AG04449 (cell line): ENCODE results near the gene UBE2F.
"Not testable (repeated sequence)": the region's sequence is repeated elsewhere in the genome, so short reads cannot be mapped to it uniquely, and the experiment has no call there.

ENCODE experiments used
- CTCF ChIA-PET: fragments of 350-600 bp; formaldehyde crosslinking; extraction: SDS; loops from one replicate; lab custom pipeline; 2021; ENCODE audit warnings: antibody characterized with exemption; lab: Yijun Ruan, JAX
- POLR2A ChIA-PET: fragments of 400-600, 350-600 bp; formaldehyde crosslinking; extraction: SDS; loops from one replicate; lab custom pipeline; 2020; ENCODE audit warnings: antibody characterized with exemption, inconsistent platforms; lab: Yijun Ruan, JAX
- DNase-seq: peaks from one replicate; pipeline ENCODE4 v3.0.0-alpha.2; 2010; ENCODE audit warnings: low read depth, low spot score
- H3K4me3 ChIP-seq: 2 replicates; pipeline ENCODE4 v1.5.1; 2011; ENCODE audit warnings: low read depth, mild to moderate bottlenecking, control low read depth, low read length
- TF ChIP-seq, protein P1 (sequence below): IDR thresholded peaks from one replicate; pipeline ENCODE4 v1.5.1; 2011; ENCODE audit warnings: mild to moderate bottlenecking, moderate library complexity, low read length, control low read depth, inconsistent platforms; ENCODE audit not compliant: insufficient read depth; ENCODE audit errors: missing control alignments

The UBE2F gene

DNA sequence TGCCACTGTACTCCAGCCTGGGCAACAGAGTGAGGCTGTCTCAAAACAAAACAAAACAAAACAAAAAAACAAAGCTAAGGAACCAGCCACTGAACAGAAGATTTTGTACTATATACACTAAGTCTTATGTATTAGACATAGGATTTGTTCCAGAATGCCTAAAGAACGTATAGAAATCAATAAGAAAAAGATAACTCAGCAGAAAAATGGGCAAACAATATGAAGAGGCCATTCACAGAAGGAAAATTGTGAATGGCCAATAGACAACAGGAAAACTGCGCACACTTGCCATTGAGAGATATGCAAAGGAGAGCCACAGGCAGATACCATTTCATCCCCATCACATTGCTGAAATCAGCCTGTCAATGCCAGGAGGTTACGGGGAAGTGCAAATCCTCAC is 14.9 kb upstream of the UBE2F start:
- CTCF ChIA-PET = no interaction called here
- no peak overlapping the region for H3K4me3 ChIP-seq
- TF ChIP-seq, protein P1, sequence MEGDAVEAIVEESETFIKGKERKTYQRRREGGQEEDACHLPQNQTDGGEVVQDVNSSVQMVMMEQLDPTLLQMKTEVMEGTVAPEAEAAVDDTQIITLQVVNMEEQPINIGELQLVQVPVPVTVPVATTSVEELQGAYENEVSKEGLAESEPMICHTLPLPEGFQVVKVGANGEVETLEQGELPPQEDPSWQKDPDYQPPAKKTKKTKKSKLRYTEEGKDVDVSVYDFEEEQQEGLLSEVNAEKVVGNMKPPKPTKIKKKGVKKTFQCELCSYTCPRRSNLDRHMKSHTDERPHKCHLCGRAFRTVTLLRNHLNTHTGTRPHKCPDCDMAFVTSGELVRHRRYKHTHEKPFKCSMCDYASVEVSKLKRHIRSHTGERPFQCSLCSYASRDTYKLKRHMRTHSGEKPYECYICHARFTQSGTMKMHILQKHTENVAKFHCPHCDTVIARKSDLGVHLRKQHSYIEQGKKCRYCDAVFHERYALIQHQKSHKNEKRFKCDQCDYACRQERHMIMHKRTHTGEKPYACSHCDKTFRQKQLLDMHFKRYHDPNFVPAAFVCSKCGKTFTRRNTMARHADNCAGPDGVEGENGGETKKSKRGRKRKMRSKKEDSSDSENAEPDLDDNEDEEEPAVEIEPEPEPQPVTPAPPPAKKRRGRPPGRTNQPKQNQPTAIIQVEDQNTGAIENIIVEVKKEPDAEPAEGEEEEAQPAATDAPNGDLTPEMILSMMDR = no peak
- DNase-seq = no peak
- POLR2A ChIA-PET = interaction anchor here (0.9 kb wide), 1 partner anchor 18 kb away, joined by 3 read pairs; no protein-coding TSS in a partner anchor

GRCh38 chr2:237952851-237953250 is 14.0 kb upstream of the UBE2F start:
- TF ChIP-seq, protein P1 = no peak
- CTCF ChIA-PET = interaction anchor here (0.9 kb wide), 1 partner anchor 13 kb away, joined by 3 read pairs; no protein-coding TSS in a partner anchor
- no peak for DNase-seq
- POLR2A ChIA-PET = no interaction called here
- no peak overlapping the region for H3K4me3 ChIP-seq

DNA sequence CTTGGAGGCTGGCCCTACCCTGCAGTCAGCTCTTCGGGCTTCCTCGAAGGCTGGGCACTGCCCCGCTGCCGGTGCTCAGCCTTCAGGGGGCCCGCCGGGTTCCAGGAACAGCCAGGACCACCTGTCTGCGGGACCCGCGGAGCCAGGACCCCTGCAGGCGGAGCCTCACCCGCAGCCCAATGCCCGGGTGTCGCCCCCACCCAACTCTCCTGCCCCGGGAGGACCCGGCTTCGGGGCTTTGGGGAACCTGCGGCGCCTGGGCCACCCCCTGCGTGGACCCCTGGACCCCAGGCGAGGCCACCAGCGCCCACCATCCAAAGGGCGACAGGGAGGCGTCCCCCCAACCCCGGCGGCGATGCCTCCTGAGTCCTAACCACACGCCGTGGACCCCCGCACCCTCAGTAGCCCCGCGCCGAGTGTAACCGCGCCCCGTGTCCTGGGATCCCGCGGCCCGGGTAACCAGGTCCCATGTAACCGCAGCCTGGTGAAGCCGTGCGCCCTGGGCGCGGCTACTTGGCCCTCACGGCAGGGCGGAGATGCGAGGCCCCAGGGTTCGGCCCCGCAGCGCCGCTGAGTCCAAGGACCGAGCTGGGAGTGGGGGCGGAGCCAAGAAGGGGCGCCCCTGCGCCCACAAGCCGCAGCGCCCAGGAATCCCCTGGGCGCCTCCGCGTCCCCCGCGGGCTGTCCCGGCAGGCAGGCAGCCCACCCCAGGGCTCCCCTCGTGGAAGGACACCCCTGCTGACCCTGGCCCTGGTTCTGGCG is 11.0 kb upstream of the UBE2F start:
- ChIA-PET POLR2A (no interaction called here), CTCF (no interaction called here)
- DNase-seq = no peak
- TF ChIP-seq, protein P1 = no peak
- H3K4me3 ChIP-seq = no peak overlapping the region; the same call in 1 of the 2 replicates

DNA sequence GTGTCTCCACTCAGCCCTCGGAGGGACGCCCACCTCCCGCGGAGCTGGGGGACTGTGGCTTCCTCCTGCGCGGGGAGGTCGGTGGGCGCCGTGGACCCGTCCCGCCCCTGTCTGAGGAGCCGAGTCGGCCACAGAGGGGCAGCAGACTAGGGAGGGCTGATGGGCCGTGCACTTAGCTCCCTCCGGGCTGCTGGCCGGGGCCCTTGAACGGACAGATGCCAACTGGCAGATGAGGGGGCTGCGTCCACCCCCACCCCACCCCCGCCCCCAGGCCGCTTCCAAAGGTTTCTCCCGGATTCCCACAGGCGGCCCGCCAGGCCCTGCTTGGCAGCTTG is 10.4 kb upstream of the UBE2F start:
- POLR2A ChIA-PET = no interaction called here

GRCh38 chr2:237961637-237962036 is 5.2 kb upstream of the UBE2F start:
- no peak overlapping the region for H3K4me3 ChIP-seq
- DNase-seq = no peak
- CTCF ChIA-PET = no interaction called here
- POLR2A ChIA-PET = no interaction called here
- TF ChIP-seq, protein P1 = no peak

More for the DNA sequence above, 10.4 kb upstream of the UBE2F start:
- CTCF ChIA-PET = no interaction called here
- DNase-seq = no peak
- TF ChIP-seq, protein P1 = no peak
- H3K4me3 ChIP-seq = no peak overlapping the region

DNA sequence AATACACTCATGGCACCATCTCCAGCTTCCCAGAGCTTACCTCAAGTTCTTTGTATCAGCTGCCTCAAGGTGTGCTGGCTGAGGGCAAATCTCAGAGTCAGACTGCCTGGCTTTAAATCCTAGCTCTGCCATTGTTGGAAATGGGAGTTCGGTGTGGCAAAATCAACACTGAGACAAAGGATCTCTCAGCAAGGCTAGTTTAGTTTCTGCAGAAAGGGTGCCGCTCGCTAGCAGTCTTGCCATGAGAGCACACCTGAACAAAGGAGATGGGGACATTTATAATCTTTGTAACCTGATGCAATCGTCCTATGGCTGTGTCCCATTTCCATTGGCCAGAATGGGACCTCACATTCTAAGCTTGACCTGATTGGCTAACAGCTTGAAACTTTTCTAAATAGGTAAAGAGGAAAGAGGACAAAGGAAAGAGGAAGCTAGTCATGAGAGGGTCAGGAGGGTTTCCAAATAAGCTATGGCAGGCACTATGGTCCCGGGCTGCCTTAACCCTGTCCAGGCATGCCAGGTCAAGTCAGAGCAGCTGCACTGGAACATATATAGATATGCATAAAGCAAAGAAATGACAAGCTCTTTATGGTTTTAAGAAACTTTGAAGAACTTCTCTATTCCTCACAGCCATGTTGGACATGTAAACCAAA is 4.3 kb upstream of the UBE2F start:
- ChIA-PET CTCF (no interaction called here), POLR2A (no interaction called here)
- DNase-seq = no peak
- no peak overlapping the region for H3K4me3 ChIP-seq
- TF ChIP-seq, protein P1 = no peak

- POLR2A ChIA-PET, DNase-seq, CTCF ChIA-PET, H3K4me3 ChIP-seq: not testable (repeated sequence)
Observed at GRCh38 chr2:237963490-237963991, 3.3 kb upstream of the UBE2F start.
